HG02798 (cell line): ENCODE results near the gene MAGEC3.
"Not testable (repeated sequence)": the region's sequence is repeated elsewhere in the genome, so short reads cannot be mapped to it uniquely, and the experiment has no call there.

ENCODE experiments used
- ATAC-seq: cut with Tn5 transposase; IDR thresholded peaks from one replicate; pipeline ENCODE4 v1.9.1; 2021; ENCODE audit warnings: mild to moderate bottlenecking; ENCODE audit not compliant: unreplicated experiment, poor library complexity

MAGEC3 gene

DNA sequence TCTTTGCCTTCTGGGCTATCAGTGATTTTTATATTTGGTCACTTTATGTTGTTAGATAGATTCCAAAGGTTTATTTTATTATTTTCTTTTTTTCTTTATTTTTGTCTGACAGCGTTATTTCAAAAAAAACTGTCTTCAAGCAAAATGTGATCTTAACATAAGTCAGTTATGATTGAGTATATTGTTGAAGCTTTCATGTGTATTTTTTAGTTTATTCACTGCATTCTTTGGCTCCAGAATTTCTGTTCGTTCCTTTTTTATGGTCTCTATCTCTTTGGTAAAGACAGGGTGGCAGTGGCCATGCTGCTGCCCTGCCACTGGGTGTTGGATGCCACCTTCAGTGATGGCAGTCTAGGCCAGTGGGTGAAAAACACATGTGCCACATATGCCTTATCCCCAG lies at the start of gene MAGEC3:
TSS of gene MAGEC3 (plus strand) at position 301 of the 400 bp plus-strand sequence. CDS start at position 301, 0 bp downstream.
- no peak for ATAC-seq

DNA sequence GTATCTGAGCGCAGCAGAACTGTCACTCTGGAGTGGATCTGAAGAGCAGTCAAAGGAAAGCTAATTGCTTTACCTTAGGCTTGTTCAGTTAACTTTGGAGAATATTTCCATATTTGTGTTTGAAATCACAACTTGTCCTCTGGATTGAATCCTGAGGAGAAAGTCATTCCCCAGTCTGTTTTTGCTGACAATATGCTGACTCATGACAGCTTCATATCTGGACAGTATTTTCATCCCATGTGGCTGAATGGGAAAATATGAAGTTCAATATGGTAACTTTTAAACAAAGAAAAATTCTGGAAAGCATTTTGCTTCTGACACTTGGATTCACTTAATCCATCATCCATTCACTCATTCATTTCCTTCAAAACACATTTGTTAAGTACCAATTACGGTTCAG lies 46.3 kb upstream of the MAGEC3 start:
- no peak for ATAC-seq

- ATAC-seq: no peak
Observed at GRCh38 chrX:141811438-141811837, 26.7 kb upstream of the MAGEC3 start.

DNA sequence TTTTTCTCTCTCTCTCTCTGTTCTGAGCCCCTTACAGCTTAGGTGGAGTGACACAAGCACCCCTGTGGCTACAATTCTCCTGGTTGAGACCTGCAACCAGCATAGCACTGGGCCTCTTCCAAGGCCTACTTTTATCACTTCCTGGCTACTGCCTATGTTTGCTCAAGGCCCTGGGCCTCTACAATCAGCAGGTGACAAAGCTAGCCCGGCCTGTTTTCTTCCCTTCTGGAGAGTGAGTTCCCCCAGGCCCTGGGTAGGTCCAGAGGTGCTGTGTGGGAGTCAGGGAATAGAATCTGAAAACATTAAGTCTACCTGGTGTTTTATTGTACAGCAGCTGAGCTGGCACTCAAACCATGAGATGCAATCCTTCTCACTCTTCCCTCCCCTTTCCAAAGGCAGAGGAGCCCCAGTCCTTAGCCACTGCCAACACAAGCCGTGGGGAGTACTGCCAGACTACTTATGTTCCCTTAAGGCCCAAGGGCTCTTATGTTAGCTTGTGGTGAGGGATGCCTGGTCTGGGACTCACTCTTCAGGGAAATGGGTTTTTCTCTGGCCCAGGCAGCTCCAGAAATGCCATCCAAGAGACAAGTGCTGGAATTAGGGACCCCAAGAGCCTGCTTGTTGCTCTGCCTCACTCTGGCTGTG lies 23.8 kb upstream of the MAGEC3 start:
- ATAC-seq: no peak

DNA sequence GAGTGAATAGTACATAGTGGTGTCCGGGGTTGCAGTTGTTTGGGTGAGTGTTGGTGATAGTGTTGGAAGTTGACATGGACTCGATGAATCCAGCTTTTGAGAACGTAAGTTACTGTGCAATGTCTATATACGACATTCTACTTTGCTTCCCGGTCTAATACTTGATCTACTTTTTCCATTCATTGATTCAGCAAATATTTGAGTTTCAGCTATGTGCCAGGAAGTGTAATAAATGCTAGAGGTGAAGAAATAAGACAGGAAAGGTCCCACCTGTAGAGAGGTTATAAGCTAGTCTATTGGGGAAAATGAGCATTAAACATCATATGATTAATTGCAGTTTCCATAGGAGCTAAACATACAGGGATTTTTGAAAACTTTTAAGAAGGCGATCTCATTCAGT lies 22.2 kb upstream of the MAGEC3 start:
- ATAC-seq: no peak

GRCh38 chrX:141832247-141832646 lies 5.9 kb upstream of the MAGEC3 start:
- no peak for ATAC-seq

- ATAC-seq: no peak
Observed at GRCh38 chrX:141839856-141840255, 1.7 kb downstream of the MAGEC3 start.

GRCh38 chrX:141857479-141857878 lies 19.4 kb downstream of the MAGEC3 start:
- ATAC-seq: no peak

GRCh38 chrX:141879616-141880015 lies 41.5 kb downstream of the MAGEC3 start:
- no peak for ATAC-seq

DNA sequence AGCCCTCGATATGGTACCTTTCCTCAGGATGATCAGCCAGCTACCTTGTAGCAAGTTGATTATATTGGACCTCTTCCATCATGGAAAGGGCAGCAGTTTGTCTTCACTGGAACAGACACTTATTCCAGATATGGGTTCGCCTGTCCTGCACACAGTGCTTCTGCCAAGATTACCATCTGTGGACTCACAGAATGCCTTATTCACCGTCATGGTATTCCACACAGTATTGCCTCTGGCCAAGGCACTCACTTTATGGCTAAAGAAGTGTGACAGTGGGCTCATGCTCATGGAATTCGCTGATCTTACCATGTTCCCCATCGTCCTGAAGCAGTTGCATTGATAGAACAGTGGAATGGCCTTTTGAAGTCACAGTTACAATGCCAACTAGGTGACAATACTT lies 50.7 kb downstream of the MAGEC3 start:
- not testable (repeated sequence) for ATAC-seq

GRCh38 chrX:141894733-141895132 lies 56.6 kb downstream of the MAGEC3 start:
- ATAC-seq: no peak

GRCh38 chrX:141897690-141898089 lies 59.6 kb downstream of the MAGEC3 start:
- no peak for ATAC-seq

- ATAC-seq: no peak
Observed at GRCh38 chrX:141902366-141902765, 64.2 kb downstream of the MAGEC3 start.

DNA sequence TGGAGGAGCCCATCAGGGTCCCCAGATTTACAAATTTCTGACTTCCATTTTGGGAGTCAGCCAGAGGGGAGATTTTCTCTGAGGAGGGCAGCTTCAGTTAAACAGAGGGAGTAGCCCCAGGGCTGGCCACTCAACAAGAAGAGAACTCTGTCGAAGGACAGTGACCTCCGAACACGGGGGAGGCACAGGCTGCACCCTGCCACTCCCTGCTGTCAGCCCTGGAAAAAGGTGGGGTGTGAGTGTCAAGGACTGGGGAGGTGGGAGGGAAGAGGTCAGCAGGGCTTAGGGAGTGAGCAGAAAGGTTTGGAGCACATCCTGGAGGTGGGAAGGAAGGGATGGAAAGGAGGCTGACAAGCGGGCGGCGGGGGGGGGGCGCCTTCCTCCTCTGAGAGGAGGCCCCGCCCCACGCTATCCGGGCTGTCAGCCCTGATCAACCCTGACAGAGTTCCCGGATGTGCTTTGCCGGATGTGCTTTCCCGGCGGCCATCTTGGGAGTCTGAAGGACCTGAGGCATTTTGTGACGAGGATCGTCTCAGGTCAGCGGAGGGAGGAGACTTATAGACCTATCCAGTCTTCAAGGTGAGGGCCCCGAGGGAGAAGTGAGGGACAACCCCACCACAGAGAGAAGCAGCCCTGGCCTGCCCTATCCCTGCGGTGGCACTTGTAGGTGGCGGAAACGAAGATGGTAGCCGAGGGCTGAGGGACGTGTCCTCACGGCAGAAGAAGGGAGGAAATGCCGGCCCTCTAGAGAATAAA lies 65.5 kb downstream of the MAGEC3 start, which contains the start of gene MAGEC1:
TSS of gene MAGEC1 (plus strand) at position 495 of the 756 bp plus-strand sequence. CDS start 1,179 bp downstream, outside the sequence.
- no peak for ATAC-seq

DNA sequence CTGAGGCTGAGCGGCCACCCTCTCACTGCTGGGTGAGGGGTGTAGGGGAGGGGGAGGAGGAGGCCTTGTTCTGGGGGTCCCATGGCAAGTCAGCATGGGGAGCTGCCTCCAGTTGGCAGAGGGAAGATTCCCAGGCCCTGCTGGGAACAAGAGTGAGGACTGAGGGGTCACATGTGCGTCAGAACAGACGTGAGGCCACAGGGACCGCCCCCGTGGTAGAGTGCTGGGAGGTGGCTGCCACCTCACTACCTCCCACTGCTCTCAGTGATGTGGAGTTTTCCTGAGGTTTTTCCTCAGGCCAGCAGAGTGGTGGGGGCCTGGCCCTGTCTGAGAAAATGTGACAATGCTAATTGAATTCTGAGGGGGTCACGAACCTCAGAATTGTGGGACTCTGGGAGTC lies 66.1 kb downstream of the MAGEC3 start:
- no peak for ATAC-seq

DNA sequence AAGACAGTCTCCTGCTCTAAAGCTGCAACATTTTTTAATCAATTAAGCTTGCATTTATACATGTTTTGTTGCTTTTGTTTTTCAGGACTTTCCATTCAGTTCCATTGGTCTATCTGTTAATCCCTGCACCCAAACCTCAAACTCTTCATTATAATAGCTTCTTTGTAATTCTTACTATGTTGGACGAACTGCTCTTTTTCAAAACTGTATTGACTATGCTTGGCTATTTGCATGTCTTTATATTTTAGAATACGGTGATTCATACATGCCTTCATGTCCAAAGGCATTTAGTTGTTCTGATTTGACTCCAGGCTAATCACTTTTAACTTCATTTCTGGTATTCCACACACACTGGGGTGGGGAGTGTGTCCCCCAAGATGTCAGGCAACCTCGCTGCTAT lies 79.7 kb downstream of the MAGEC3 start:
- no peak for ATAC-seq

GRCh38 chrX:141924293-141924692 lies 86.2 kb downstream of the MAGEC3 start:
- ATAC-seq: no peak

DNA sequence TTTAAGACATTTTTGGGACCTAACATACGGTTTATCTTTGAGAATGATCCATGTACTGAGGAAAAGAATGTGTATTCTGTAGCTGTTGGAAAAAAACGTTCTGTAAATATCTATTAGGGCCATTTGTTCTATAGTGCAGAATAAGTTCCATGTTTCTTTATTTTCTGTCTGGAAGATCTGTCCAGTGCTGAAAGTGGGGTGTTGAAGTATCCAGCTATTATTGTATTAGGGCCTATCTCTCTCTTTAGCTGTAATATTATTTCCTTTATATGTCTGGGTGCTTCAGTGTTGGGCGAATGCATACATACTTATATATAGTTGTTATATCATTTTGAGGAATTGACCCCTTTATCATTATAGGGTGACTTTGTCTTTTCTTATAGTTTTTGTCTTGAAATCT lies 90.3 kb downstream of the MAGEC3 start:
- ATAC-seq: no peak

GRCh38 chrX:141934059-141934641 lies 96.0 kb downstream of the MAGEC3 start:
- no peak for ATAC-seq

DNA sequence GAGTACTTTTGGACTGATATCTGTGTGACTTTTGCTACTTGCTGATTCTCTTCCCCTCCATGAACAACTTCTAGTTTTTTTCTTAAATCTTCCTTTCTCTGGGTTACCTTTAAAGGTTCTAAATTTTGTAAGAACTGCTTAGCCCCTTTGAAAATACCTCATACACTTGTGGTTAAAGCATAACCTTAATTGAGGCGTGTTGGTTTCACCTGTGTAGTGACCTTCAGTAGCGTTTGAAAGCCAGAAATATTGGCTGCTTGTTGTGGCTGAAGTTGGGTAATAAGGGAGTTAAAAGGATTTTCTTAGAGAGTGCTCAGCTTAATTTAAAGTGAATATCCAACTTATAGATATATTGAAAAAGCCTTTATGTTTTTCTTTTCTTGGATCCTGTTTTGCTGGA lies 97.5 kb downstream of the MAGEC3 start:
- no peak for ATAC-seq

DNA sequence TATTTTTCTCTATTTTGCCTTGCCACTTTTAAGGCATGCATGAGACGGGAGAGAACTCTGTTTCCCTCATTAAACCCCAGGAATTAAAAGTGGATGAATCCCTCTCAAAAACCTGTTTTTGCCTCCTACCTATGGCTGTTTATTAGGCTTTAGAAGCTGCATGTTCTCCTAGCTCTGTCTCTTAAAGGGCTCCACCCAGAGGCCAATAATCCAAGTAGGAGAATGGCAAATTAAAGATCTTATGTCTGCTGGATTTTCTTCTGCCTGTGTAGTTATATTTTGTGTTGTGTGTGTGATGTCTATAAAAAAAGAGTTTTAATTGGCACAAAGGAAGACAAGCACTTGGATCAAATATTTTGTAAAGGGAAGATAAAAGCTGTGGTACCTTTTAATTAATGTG lies 98.0 kb downstream of the MAGEC3 start:
- no peak for ATAC-seq
